Measurements from ENCODE around the gene CSRP2.

Gene CSRP2

GRCh38 chr12:76859611-76860010 is 19.2 kb downstream of the CSRP2 start:
- DNase-seq = no peak

GRCh38 chr12:76856018-76856644 is 22.7 kb downstream of the CSRP2 start:
- no peak for DNase-seq

GRCh38 chr12:76855271-76855670 is 23.5 kb downstream of the CSRP2 start:
- DNase-seq = no peak

- no peak for DNase-seq
These were observed 26.7 kb downstream of the CSRP2 start for GRCh38 chr12:76852106-76852505.

GRCh38 chr12:76848132-76848531 is 30.7 kb downstream of the CSRP2 start:
- DNase-seq = no peak

- DNase-seq = no peak
These were observed 31.6 kb downstream of the CSRP2 start for GRCh38 chr12:76847260-76847659.

GRCh38 chr12:76836633-76837032 is 42.2 kb downstream of the CSRP2 start:
- DNase-seq = no peak

- no peak for DNase-seq
These were observed 48.4 kb downstream of the CSRP2 start for GRCh38 chr12:76830436-76830835.

GRCh38 chr12:76820888-76821482 is 57.8 kb downstream of the CSRP2 start:
- no peak for DNase-seq

GRCh38 chr12:76813972-76814371 is 64.8 kb downstream of the CSRP2 start:
- no peak for DNase-seq

GRCh38 chr12:76813265-76813664 is 65.6 kb downstream of the CSRP2 start:
- DNase-seq = no peak

- DNase-seq = no peak
These were observed 66.8 kb downstream of the CSRP2 start for GRCh38 chr12:76811976-76812375.

GRCh38 chr12:76810671-76811419 is 68.0 kb downstream of the CSRP2 start:
- no peak for DNase-seq
